AG09319 (cell line): ENCODE data around the gene BOD1L1.

Experiments
- DNase-seq: peaks from one replicate; pipeline ENCODE4 v3.0.0-alpha.2; 2010; ENCODE audit warnings: low read depth; ENCODE audit errors: extremely low read depth
- TF ChIP-seq, protein P1 (sequence below): IDR thresholded peaks from 2 replicates; pipeline ENCODE4 v1.5.1; 2011; ENCODE audit warnings: low read depth, mild to moderate bottlenecking, inconsistent platforms, low read length, moderate library complexity

BOD1L1 gene

DNA sequence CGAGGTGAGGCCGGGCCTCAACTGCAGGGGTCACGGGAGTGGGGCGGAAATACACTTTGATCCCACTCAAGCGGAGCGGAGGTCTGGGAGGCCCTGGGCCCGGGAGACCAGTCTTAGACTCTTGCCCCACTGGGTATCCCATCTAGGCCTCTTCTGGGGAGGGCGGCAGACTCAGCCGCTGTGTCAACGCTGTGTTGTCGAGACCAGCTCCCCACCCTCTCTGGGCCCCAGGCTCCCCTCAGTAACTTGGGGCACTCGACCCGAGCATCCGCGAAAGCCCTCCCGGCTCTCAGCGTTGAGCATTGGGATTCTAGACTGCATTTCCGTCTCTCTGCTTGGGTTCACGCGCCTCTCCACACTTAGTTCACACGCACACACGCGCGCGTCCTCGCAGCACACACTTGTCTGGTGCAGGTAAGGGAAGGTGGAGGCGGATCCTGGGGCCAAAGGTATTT, 84.9 kb downstream of the BOD1L1 start:
- DNase-seq: no peak
- TF ChIP-seq, protein P1, sequence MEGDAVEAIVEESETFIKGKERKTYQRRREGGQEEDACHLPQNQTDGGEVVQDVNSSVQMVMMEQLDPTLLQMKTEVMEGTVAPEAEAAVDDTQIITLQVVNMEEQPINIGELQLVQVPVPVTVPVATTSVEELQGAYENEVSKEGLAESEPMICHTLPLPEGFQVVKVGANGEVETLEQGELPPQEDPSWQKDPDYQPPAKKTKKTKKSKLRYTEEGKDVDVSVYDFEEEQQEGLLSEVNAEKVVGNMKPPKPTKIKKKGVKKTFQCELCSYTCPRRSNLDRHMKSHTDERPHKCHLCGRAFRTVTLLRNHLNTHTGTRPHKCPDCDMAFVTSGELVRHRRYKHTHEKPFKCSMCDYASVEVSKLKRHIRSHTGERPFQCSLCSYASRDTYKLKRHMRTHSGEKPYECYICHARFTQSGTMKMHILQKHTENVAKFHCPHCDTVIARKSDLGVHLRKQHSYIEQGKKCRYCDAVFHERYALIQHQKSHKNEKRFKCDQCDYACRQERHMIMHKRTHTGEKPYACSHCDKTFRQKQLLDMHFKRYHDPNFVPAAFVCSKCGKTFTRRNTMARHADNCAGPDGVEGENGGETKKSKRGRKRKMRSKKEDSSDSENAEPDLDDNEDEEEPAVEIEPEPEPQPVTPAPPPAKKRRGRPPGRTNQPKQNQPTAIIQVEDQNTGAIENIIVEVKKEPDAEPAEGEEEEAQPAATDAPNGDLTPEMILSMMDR: no peak

- no peak for DNase-seq
- TF ChIP-seq, protein P1: no peak
Measured at GRCh38 chr4:13541720-13542576, 85.6 kb downstream of the BOD1L1 start.

GRCh38 chr4:13541176-13541604, 86.3 kb downstream of the BOD1L1 start:
- TF ChIP-seq, protein P1: no peak
- no peak for DNase-seq

DNA sequence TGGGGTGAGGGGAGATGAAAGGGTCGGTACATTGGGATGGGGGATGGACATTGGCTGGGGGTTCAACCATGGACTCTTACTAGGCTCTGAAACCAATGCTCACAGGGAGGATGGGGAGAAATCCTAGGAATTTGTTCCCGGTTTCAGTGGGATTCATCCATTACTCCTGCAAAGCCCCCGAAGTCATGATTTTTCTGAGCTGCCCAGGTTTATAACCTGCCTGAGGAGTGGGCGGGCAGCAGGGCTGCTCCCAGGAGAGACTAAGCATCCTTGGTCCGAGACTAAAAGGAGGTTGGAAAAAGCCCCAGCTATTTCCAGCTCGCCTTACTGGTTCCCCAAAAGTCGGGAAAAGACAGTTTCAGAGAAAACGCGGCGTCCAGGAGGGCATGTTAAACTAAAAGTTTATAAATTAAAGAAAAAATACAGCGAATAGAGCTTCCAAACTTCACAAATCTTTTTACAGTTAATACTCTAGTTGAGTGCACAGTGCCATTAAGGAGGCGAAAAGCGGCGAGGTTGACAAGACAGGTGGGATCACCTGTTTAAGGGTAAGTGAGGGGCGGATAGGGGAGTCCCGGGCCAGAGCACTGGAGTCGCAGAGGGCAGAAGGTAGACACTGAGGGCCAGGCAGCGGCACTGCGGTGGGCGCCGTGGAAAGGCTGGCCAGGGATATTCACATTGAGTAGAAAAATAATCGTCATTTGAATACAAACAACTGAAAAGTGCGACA, 86.9 kb downstream of the BOD1L1 start:
- TF ChIP-seq, protein P1: no peak
- DNase-seq: no peak

DNA sequence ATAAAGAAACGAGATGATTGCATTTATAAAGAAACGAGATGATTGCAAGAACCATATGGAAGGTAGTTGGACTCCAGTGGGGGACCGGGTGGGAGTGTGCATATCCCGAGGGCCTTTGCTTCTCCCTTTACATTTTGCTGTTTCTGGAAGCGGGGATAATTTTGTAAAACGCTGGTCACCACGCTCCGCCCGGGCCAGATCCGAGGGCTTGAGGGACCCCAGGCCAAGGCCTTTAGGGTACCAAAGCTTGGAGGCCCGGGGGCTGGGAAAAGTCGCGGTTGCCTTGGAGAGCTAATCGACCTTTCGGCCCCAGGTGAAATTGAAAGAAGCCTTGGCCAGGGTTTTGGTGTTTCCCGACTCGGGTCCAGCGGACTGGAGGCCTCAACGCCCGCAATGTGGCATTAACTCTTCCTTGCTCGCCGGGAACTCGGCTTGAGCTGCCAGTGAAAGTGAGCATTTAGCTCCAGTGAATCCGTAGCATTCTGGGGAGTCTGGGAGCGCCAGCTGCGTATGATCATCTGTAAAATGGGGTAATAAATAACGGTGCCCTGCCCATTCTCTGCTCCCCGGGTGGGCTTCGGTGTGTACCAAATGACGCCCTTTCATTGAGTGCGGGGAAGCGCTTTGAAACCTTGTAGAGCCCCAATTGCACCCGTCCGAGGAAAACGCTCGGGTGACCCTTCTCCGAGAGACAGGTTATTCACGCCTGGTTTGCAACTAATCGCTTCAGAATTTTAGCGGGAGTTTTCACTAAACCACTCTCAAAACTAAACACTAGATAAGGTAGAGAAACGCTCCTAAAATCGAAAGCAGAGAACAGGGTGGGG, 87.7 kb downstream of the BOD1L1 start:
- no peak for DNase-seq
- TF ChIP-seq, protein P1: no peak

GRCh38 chr4:13539047-13539618, 88.4 kb downstream of the BOD1L1 start:
- DNase-seq: no peak
- TF ChIP-seq, protein P1: no peak
